A673 (cell line): ENCODE results near the gene ZNF488. TPM values are rescaled to one million over a fixed set of nuclear protein-coding genes. Genes with fewer than 3 reads are reported as not detected.

ENCODE experiments used
- BruUV-seq: library from RNA; stranded (reverse); fragments of 400-500 nt; replicated peaks from 2 replicates; lab custom pipeline; 2021; lab: Mats Ljungman, UMichigan
- CTCF ChIA-PET: fragments of 300-600 bp; sonication (Branson Sonifier 250); formaldehyde crosslinking; loops from one replicate; lab custom pipeline; 2022; ENCODE audit warnings: antibody characterized with exemption; lab: Charles Lee
- POLR2A ChIA-PET: fragments of 300-600 bp; sonication (Branson Sonifier 250); formaldehyde crosslinking; loops from one replicate; lab custom pipeline; 2022; ENCODE audit warnings: antibody characterized with exemption; ENCODE audit not compliant: low non-redundant PET; lab: Charles Lee
- DNase-seq: peaks from one replicate; pipeline ENCODE4 v3.0.0-alpha.2; 2015; ENCODE audit warnings: low spot score
- H3K27ac ChIP-seq: fragments of 200-600 bp; sonication (generic); 2 replicates; pipeline ENCODE4 v1.5.1; 2016; ENCODE audit warnings: mixed run types, low read depth, mild to moderate bottlenecking, mixed read lengths, antibody characterized with exemption, low read length; ENCODE audit not compliant: poor library complexity, severe bottlenecking
- H3K27me3 ChIP-seq: fragments of 200-600 bp; sonication (generic); replicated peaks from 2 replicates; pipeline ENCODE4 v1.6.1; 2017; ENCODE audit warnings: mixed run types, low read depth, mild to moderate bottlenecking, mixed read lengths, antibody characterized with exemption, low read length; ENCODE audit not compliant: insufficient read depth, poor library complexity
- H3K36me3 ChIP-seq: fragments of 200-600 bp; sonication (generic); 2 replicates; pipeline ENCODE4 v1.6.1; 2016; ENCODE audit warnings: mixed run types, mild to moderate bottlenecking, mixed read lengths, antibody characterized with exemption, low read length; ENCODE audit not compliant: insufficient read depth, poor library complexity, severe bottlenecking
- H3K4me1 ChIP-seq: fragments of 200-600 bp; sonication (generic); 2 replicates; pipeline ENCODE4 v1.6.1; 2017; ENCODE audit warnings: mixed run types, mild to moderate bottlenecking, mixed read lengths, antibody characterized with exemption, low read length; ENCODE audit not compliant: insufficient read depth, poor library complexity, severe bottlenecking
- H3K4me3 ChIP-seq: fragments of 200-600 bp; sonication (generic); 2 replicates; pipeline ENCODE4 v1.5.1; 2016; ENCODE audit warnings: low read depth, mixed run types, mild to moderate bottlenecking, mixed read lengths, low read length; ENCODE audit not compliant: poor library complexity, severe bottlenecking
- H3K9me3 ChIP-seq: fragments of 200-600 bp; sonication (generic); 2 replicates; pipeline ENCODE4 v1.6.1; 2016; ENCODE audit warnings: mixed run types, low read depth, mild to moderate bottlenecking, mixed read lengths, antibody characterized with exemption, low read length; ENCODE audit not compliant: poor library complexity, severe bottlenecking
- CTCF ChIP-seq: fragments of 300-800, 200-600 bp; sonication (generic); conservative IDR thresholded peaks from 2 replicates; pipeline ENCODE4 v1.5.1; 2017; ENCODE audit warnings: low read depth, mild to moderate bottlenecking, antibody characterized with exemption, low read length, moderate library complexity, mixed read lengths
- EZH2 ChIP-seq: fragments of 200-600 bp; sonication (generic); IDR thresholded peaks from 2 replicates; pipeline ENCODE4 v1.6.1; 2017; ENCODE audit warnings: borderline replicate concordance, low read depth, mild to moderate bottlenecking, mixed read lengths, antibody characterized with exemption, low read length; ENCODE audit not compliant: poor library complexity, severe bottlenecking
- intact Hi-C: fragments of 100-400 bp; cut with micrococcal nuclease; formaldehyde crosslinking; loops from one replicate; pipeline ENCODE4 v1.10.0; 2022; ENCODE audit not compliant: unreplicated experiment
- total RNA-seq: library from RNA; stranded (reverse); gene quantifications from 2 replicates; pipeline ENCODE4 v1.2.3, GENCODE V29; 2021

ZNF488 gene
- total RNA-seq, 1 experiment from 2014 or later = 0.09 TPM

GRCh38 chr10:47337310-47337709, 46.8 kb downstream of the ZNF488 start:
- intact Hi-C loops = no loop called here
- H3K9me3 ChIP-seq = no peaks in the 10 kb centered on the region
- no peak for DNase-seq
- H3K27me3 ChIP-seq = no peaks in the 10 kb centered on the region
- ChIA-PET CTCF (no interaction called here), POLR2A (no interaction called here)
- H3K36me3 ChIP-seq = no peaks in the 10 kb centered on the region
- H3K27ac ChIP-seq = no peak overlapping the region
- no peak for TF ChIP-seq CTCF
- TF ChIP-seq EZH2 = no peak
- BruUV-seq = no TSS peak
- no peaks in the 10 kb centered on the region for H3K4me1 ChIP-seq
- H3K4me3 ChIP-seq = no peak overlapping the region

- POLR2A ChIA-PET = no interaction called here
- no peak for DNase-seq
- CTCF ChIA-PET = no interaction called here
Observed at GRCh38 chr10:47336387-47337134, 47.5 kb downstream of the ZNF488 start.

GRCh38 chr10:47335906-47336305, 48.2 kb downstream of the ZNF488 start:
- intact Hi-C loops = no loop called here
- Histone ChIP-seq H3K27me3 (no peaks in the 10 kb centered on the region), H3K27ac (no peak overlapping the region), H3K9me3 (no peaks in the 10 kb centered on the region), H3K4me3 (no peak overlapping the region), H3K4me1 (no peaks in the 10 kb centered on the region), H3K36me3 (no peaks in the 10 kb centered on the region)
- ChIA-PET POLR2A (no interaction called here), CTCF (no interaction called here)
- no TSS peak for BruUV-seq
- DNase-seq = no peak
- TF ChIP-seq EZH2 (no peak), CTCF (no peak)

More at GRCh38 chr10:47336387-47337134, 47.5 kb downstream of the ZNF488 start:
- Histone ChIP-seq H3K27me3 (no peaks in the 10 kb centered on the region), H3K27ac (no peak overlapping the region), H3K4me1 (no peaks in the 10 kb centered on the region), H3K36me3 (no peaks in the 10 kb centered on the region), H3K4me3 (no peak overlapping the region), H3K9me3 (no peaks in the 10 kb centered on the region)
- no TSS peak for BruUV-seq
- TF ChIP-seq CTCF (no peak), EZH2 (no peak)
- intact Hi-C loops = no loop called here
